ENCODE measurements around the gene LYRM1. TPM values are rescaled to one million over a fixed set of nuclear protein-coding genes. Genes with fewer than 3 reads are reported as not detected.
A peak's percentile ranks its signal among the peaks of the same experiment; 100 is the strongest.
"Not testable (repeated sequence)": the region's sequence is repeated elsewhere in the genome, so short reads cannot be mapped to it uniquely, and the experiment has no call there.

Gene LYRM1
- polyA plus RNA-seq (2013, experiment 1 of 2; ENCODE audit: insufficient read length) = 34.5 TPM
- polyA plus RNA-seq (2013, experiment 2 of 2; ENCODE audit: insufficient read length) = 31.3 TPM

GRCh38 chr16:20900299-20901067, at the start of gene LYRM1, which contains the start of gene DCUN1D3:
Gene LYRM1 (plus strand): TSS chr16:20900771. CDS start chr16:20915556, 14,785 bp downstream.
Gene DCUN1D3 (minus strand): TSS chr16:20900358. CDS start chr16:20862538, 37,820 bp downstream.
- peak; percentile 100 for DNase-seq

GRCh38 chr16:20850981-20851380, 49.6 kb upstream of the LYRM1 start:
- DNase-seq = no peak

GRCh38 chr16:20851601-20852000, 49.0 kb upstream of the LYRM1 start:
- DNase-seq = peak; percentile 91

- DNase-seq = no peak
Observed at GRCh38 chr16:20853143-20853542, 47.4 kb upstream of the LYRM1 start.

- DNase-seq = no peak
Observed at GRCh38 chr16:20853981-20854620, 46.5 kb upstream of the LYRM1 start.

GRCh38 chr16:20854963-20855362, 45.6 kb upstream of the LYRM1 start:
- DNase-seq = no peak

DNA sequence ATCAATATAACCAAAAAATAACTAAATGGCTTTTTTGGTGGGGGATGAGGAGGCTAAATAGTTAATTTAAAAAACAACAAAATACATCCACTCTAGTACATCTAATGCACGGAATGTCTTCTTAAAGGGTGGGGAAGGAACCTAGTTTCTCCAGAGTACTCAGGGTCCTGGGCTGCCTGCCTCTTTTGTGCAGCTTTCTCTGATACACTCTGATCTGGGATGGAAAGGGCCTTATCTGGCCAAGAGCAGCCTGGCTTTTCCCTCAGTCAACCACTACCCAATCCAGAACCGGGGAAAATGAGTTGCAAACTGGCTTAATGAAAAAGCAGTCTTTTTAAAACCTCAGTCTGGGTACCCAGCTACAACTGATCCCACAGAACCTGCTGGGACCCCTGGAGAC, 43.3 kb upstream of the LYRM1 start:
- DNase-seq = no peak

- no peak for DNase-seq
Observed at GRCh38 chr16:20859229-20859628, 41.3 kb upstream of the LYRM1 start.

- no peak for DNase-seq
Observed at GRCh38 chr16:20859699-20860098, 40.9 kb upstream of the LYRM1 start.

DNA sequence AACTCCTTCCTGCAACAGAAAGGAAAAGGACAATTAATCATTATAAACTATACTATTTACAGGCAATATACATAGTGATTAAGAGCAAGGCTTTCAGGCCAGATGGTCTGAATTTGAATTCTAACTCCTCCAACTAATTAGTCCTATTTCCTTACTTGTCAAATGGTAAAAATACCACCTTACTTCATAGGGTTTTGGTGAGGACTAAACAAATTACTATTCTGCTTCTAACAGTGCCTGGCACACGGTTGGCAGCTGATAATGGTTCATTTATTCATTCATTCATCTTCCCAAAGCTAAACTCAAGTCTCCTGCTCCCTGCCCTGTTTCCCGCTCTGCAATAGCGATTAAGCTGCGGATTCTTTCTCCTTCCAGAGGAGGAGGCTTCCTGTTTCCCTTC, 40.2 kb upstream of the LYRM1 start:
- DNase-seq = no peak

GRCh38 chr16:20860995-20861394, 39.6 kb upstream of the LYRM1 start:
- not testable (repeated sequence) for DNase-seq

DNA sequence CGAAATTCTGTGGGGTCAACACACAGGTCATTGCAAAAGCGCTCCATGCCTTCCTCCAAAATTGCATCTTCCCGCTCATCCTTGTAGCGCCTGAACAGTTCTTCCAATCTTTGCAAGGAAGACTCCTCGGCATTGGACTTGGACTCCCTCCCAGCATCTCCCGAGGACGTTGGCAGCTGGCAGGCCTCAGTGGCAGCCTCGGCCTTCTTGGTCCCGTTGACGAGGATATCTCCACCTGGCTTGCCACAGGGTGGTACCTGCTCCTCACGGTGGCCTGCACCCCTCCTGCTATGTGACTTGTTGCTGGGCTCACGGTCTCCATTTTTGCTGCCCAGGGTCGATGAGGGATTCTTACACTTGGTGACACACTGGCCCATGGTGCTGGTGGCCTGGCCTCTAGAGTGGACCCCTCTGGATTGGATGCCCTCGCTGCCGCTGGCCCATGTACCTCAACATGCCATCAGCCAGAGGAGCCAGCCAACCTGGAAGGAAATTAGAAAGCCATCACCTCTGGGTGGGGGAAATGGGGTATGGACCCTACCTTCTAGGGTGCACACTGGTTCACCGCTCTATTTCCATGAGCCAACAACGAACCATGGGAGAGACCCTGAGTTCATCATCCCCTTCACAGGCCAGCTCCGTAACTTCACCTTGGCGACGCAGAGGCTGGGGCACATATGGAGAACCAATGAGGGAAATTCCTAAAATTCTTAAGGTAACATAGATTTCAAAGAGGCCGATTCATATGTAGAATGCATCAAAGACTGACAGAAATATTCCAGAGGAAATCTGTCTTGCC, 38.2 kb upstream of the LYRM1 start:
- no peak for DNase-seq

DNA sequence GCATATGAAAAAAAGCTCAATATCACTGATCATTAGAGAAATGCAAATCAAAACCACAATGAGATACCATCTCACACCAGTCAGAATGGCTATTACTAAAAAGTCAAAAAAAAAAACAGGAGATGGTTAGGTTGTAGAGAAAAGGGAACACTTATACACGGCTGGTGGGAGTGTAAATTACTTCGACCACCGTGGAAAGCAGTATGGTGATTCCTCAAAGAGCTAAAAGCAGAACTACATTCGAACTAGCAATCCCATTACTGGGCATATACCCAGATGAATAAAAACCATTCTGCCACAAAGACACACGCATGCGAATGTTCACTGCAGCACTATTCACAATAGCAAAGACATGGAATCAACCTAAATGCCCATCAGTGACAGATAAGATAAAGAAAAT, 36.2 kb upstream of the LYRM1 start:
- DNase-seq = not testable (repeated sequence)

DNA sequence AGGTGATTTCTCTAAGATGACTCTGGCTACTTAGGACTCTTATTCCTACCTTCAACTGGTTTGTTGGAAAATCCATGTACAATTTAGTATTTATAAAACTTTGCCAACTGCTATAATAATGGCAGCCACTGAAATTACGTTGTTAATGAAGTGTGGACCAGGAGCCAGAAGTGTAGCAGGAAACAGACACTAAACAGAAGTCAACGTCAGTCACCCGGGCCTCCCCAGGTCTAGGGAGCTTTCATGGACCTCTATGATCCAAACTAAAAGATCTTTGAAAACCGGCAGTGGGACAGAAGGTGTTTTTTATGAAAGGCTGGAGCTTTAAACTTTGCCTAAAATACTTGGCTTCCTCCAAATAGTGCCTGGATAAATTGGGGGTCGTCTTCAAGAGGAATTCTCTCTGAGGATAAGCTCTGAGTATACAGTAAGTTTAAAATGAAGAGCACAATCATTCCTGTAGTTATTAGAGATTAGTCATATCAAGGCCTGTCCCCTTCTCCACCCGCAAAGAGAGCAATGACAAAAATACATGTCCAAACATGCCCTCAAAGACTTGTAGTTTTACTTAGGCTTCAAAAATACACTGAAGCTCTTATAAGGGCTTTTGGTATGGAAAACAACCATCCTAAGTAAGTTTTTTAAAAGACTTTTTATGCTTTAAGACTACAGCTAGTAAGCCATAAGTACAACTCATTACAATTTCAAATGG, 35.0 kb upstream of the LYRM1 start:
- DNase-seq = peak; percentile 54

- DNase-seq = peak; percentile 73
Observed at GRCh38 chr16:20866145-20866772, 34.3 kb upstream of the LYRM1 start.

- DNase-seq = no peak
Observed at GRCh38 chr16:20866801-20867200, 33.8 kb upstream of the LYRM1 start.

DNA sequence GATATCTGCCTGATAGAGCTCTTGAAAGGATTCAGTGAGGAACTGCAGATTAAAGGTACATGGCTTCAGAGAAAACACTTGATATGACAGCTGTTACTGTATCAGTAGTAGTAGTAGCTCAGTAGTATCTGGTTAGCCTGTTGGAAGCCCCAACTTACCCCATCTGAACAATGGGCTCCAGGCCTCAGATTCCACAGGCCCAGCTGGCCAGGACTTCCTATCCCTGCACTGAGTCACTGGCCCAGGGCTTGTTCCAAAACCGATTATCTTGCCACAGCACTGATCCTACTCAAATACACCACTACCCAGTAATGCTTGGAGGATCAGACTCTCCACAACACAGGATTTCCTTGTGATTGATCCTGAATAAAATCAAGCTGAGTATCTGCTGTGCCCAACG, 33.0 kb upstream of the LYRM1 start:
- DNase-seq = no peak

DNA sequence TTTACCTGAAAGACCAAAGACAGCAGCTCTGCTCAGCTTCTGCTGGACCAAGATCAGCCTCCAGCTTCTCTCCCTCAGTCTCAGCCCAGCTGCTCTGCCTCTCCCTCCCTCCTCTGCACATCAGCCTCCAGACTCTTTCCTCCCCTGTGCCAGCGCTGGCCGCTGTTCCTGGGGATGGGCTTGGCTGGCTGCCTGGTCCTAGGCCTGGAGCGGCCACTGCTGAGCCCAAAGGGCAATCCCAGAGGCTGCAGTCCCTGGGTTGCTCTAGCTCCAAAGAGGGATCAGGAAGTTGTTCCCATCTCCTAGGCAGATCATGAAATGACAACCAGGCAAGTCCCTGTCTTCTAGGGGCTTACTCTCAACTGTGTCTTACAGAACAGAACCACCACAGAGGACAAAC, 31.7 kb upstream of the LYRM1 start:
- DNase-seq = peak; percentile 27

DNA sequence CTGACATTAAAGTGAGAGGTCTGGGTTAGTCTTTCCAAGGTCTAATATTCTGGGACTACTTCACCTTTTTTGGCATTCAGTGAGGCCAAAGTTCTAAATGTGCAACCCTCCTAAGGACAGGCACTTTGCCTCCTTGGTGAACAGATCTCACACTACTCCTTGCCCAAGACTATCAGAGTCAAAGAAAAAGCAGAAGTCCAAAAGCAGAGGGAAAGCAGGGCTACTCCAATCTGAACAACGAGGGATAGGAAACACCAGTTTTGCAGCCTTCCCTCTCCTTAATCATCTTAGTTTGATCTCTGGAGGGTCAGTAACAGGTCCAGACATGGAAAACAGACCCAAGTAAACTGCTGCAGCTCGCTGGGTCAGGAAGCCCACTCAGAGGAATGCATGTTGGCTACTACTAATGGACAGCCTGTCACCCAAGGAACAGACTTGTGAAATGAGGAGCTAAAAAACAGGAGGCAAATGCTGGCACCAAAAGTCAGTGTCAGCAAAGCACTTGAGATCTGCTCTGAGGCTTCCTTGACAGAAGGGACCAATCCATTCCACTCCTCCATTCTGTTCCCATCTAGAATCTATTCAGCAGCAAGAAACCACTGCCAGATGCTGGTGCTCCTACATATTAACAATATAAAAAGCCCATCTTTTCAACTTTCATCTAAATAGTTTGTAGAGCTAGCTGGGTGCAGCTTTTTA, 30.3 kb upstream of the LYRM1 start:
- no peak for DNase-seq

GRCh38 chr16:20871258-20871657, 29.3 kb upstream of the LYRM1 start:
- DNase-seq = no peak

Data from fibroblast of skin of abdomen (primary cell).